HG03432 (cell line): ENCODE data around the gene COQ8A.
"Not testable (repeated sequence)": the region's sequence is repeated elsewhere in the genome, so short reads cannot be mapped to it uniquely, and the experiment has no call there.

Experiments
- ATAC-seq: cut with Tn5 transposase; IDR thresholded peaks from one replicate; pipeline ENCODE4 v1.9.1; 2021; ENCODE audit warnings: mild to moderate bottlenecking, moderate library complexity; ENCODE audit not compliant: unreplicated experiment

The COQ8A gene

GRCh38 chr1:226983247-226983991 is 43.3 kb downstream of the COQ8A start:
- ATAC-seq = no peak

GRCh38 chr1:226983992-226984364 is 43.9 kb downstream of the COQ8A start:
- no peak for ATAC-seq

- no peak for ATAC-seq
Measured at GRCh38 chr1:226984521-226985238, 44.6 kb downstream of the COQ8A start.

GRCh38 chr1:226985239-226985838 is 45.2 kb downstream of the COQ8A start:
- no peak for ATAC-seq

- no peak for ATAC-seq
Measured at GRCh38 chr1:226985839-226986463, 45.9 kb downstream of the COQ8A start.

GRCh38 chr1:226986496-226987178 is 46.5 kb downstream of the COQ8A start:
- ATAC-seq = no peak

- ATAC-seq = no peak
Measured at GRCh38 chr1:226987179-226987536, 47.1 kb downstream of the COQ8A start.

- no peak for ATAC-seq
Measured at GRCh38 chr1:226987623-226988333, 47.7 kb downstream of the COQ8A start.

- ATAC-seq = no peak
Measured at GRCh38 chr1:226988334-226988666, 48.2 kb downstream of the COQ8A start.

- ATAC-seq = no peak
Measured at GRCh38 chr1:226989085-226989920, 49.2 kb downstream of the COQ8A start.

- ATAC-seq = peak; percentile 85
Measured at GRCh38 chr1:226990133-226990716, 50.1 kb downstream of the COQ8A start.

- no peak for ATAC-seq
Measured at GRCh38 chr1:226991920-226992319, 51.8 kb downstream of the COQ8A start.

GRCh38 chr1:226993814-226994585 is 53.9 kb downstream of the COQ8A start:
- no peak for ATAC-seq

GRCh38 chr1:226994586-226995364 is 54.7 kb downstream of the COQ8A start:
- ATAC-seq = no peak

- ATAC-seq = peak; percentile 99
Measured at GRCh38 chr1:226995365-226996332, 55.6 kb downstream of the COQ8A start.

- not testable (repeated sequence) for ATAC-seq
Measured at GRCh38 chr1:226999579-226999978, 59.5 kb downstream of the COQ8A start.
